PC-9 (cell line): Measurements from ENCODE around the gene CTCF. TPM values are rescaled to one million over a fixed set of nuclear protein-coding genes. Genes with fewer than 3 reads are reported as not detected.

Source experiments
- BruUV-seq: library from RNA; stranded (reverse); fragments of 400-500 nt; replicated peaks from 2 replicates; lab custom pipeline; 2021; lab: Mats Ljungman, UMichigan
- CTCF ChIA-PET: fragments of 300-600 bp; sonication (Branson Sonifier 250); formaldehyde crosslinking; loops from one replicate; lab custom pipeline; 2022; ENCODE audit warnings: antibody characterized with exemption; lab: Charles Lee
- POLR2A ChIA-PET: fragments of 300-600 bp; sonication (Branson Sonifier 250); formaldehyde crosslinking; loops from one replicate; lab custom pipeline; 2022; ENCODE audit warnings: antibody characterized with exemption; ENCODE audit not compliant: unreplicated experiment; lab: Charles Lee
- DNase-seq, 2 experiments: peaks; one replicate each; pipeline versions ENCODE4 v3.0.0 to v3.0.0-alpha.2; 2015 to 2022; ENCODE audit warnings: mixed read lengths in 1 of 2
- H2AFZ ChIP-seq: fragments of 200-600 bp; sonication (generic); 2 replicates; pipeline ENCODE4 v1.8.1; 2017; ENCODE audit warnings: antibody characterized with exemption
- H3F3A ChIP-seq: fragments of 200-600 bp; sonication (generic); 2 replicates; pipeline ENCODE4 v1.8.1; 2017; ENCODE audit warnings: antibody characterized with exemption, mild to moderate bottlenecking, low read depth; ENCODE audit not compliant: insufficient read depth
- H3K27ac ChIP-seq: fragments of 200-600 bp; sonication (generic); 2 replicates; pipeline ENCODE4 v1.6.1; 2016; ENCODE audit warnings: mixed run types
- H3K27me3 ChIP-seq: fragments of 200-600 bp; sonication (generic); 2 replicates; pipeline ENCODE4 v1.6.1; 2016; ENCODE audit warnings: low read depth, mixed run types; ENCODE audit not compliant: insufficient read depth
- H3K36me3 ChIP-seq: fragments of 200-600 bp; sonication (generic); 2 replicates; pipeline ENCODE4 v1.6.1; 2016; ENCODE audit warnings: low read depth, mixed run types
- H3K4me1 ChIP-seq: fragments of 200-600 bp; sonication (generic); replicated peaks from 2 replicates; pipeline ENCODE4 v1.6.1; 2016; ENCODE audit warnings: mixed run types; ENCODE audit not compliant: insufficient read depth
- H3K4me2 ChIP-seq: fragments of 200-600 bp; sonication (generic); 2 replicates; pipeline ENCODE4 v1.6.1; 2017; ENCODE audit warnings: mixed run types
- H3K4me3 ChIP-seq: fragments of 200-600 bp; sonication (generic); 2 replicates; pipeline ENCODE4 v1.6.1; 2016; ENCODE audit warnings: mixed run types
- H3K79me2 ChIP-seq: fragments of 200-600 bp; sonication (generic); 2 replicates; pipeline ENCODE4 v1.6.1; 2017; ENCODE audit warnings: low read depth, mixed run types
- H3K9me2 ChIP-seq: fragments of 200-600 bp; sonication (generic); 2 replicates; pipeline ENCODE4 v1.8.1; 2017; ENCODE audit warnings: mild to moderate bottlenecking; ENCODE audit not compliant: insufficient read depth
- H3K9me3 ChIP-seq: fragments of 200-600 bp; sonication (generic); 2 replicates; pipeline ENCODE4 v1.8.1; 2016; ENCODE audit warnings: low read depth; ENCODE audit not compliant: insufficient read depth
- H4K20me1 ChIP-seq: fragments of 200-600 bp; sonication (generic); 2 replicates; pipeline ENCODE4 v1.8.1; 2017; ENCODE audit not compliant: insufficient read depth
- CTCF ChIP-seq: fragments of 200-600 bp; sonication (generic); conservative IDR thresholded peaks from 2 replicates; pipeline ENCODE4 v1.6.1; 2017; ENCODE audit warnings: mixed run types, antibody characterized with exemption, mild to moderate bottlenecking, moderate library complexity
- EZH2 ChIP-seq: fragments of 200-600 bp; sonication (generic); IDR thresholded peaks from 2 replicates; pipeline ENCODE4 v1.8.0; 2017; ENCODE audit warnings: antibody characterized with exemption, low read depth
- intact Hi-C: fragments of 100-400 bp; cut with micrococcal nuclease; formaldehyde crosslinking; loops from one replicate; pipeline ENCODE4 v1.10.0; 2022; ENCODE audit not compliant: unreplicated experiment
- total RNA-seq: library from RNA; stranded (reverse); gene quantifications from 2 replicates; pipeline ENCODE4 v1.2.3, GENCODE V29; 2021

Gene CTCF
- total RNA-seq, 1 experiment from 2014 or later: 39.0 TPM

GRCh38 chr16:67606632-67607031 lies 44.3 kb downstream of the CTCF start:
- Histone ChIP-seq H3K9me3 (no peaks in the 10 kb centered on the region), H3K79me2 (peaks cover 40% of the 10 kb centered on the region), H3K9me2 (no peaks in the 10 kb centered on the region), H3K27ac (no peak overlapping the region), H3K27me3 (no peaks in the 10 kb centered on the region), H3K36me3 (no peaks in the 10 kb centered on the region), H2AFZ (no peak overlapping the region), H4K20me1 (peaks cover 14% of the 10 kb centered on the region; the same call in 1 of the 2 replicates), H3K4me2 (no peak overlapping the region), H3F3A (peaks cover 3% of the 10 kb centered on the region; the same call in 1 of the 2 replicates), H3K4me1 (no peaks in the 10 kb centered on the region), H3K4me3 (no peak overlapping the region)
- no TSS peak for BruUV-seq
- intact Hi-C loops: no loop called here
- DNase-seq: no peak
- POLR2A ChIA-PET: no interaction called here
- CTCF ChIA-PET: interaction anchor here (0.6 kb wide), 1 partner anchor 44 kb away, joined by 7 read pairs; the partner anchor contains the start of gene CTCF
- no peak for TF ChIP-seq CTCF
- no peak for TF ChIP-seq EZH2

GRCh38 chr16:67608364-67608763 lies 46.0 kb downstream of the CTCF start:
- Histone ChIP-seq H2AFZ (no peak overlapping the region), H3K27me3 (no peaks in the 10 kb centered on the region), H3K4me2 (no peak overlapping the region), H3K9me2 (no peaks in the 10 kb centered on the region), H4K20me1 (peaks cover 19% of the 10 kb centered on the region; the same call in 1 of the 2 replicates), H3K36me3 (no peaks in the 10 kb centered on the region), H3K9me3 (no peaks in the 10 kb centered on the region), H3K4me3 (no peak overlapping the region), H3F3A (peaks cover 3% of the 10 kb centered on the region; the same call in 1 of the 2 replicates), H3K79me2 (peaks cover 27% of the 10 kb centered on the region), H3K27ac (no peak overlapping the region), H3K4me1 (no peaks in the 10 kb centered on the region)
- no peak for DNase-seq
- TF ChIP-seq CTCF (no peak), EZH2 (no peak)
- BruUV-seq: no TSS peak
- intact Hi-C loops: no loop called here
- CTCF ChIA-PET: no interaction called here
- POLR2A ChIA-PET: no interaction called here

GRCh38 chr16:67613808-67614207 lies 51.5 kb downstream of the CTCF start:
- ChIA-PET POLR2A (no interaction called here), CTCF (no interaction called here)
- peaks cover 6% of the 10 kb centered on the region for H3F3A ChIP-seq
- BruUV-seq: no TSS peak
- TF ChIP-seq EZH2 (no peak), CTCF (0 out of 2 replicates have a peak, but pooled peaks have one; percentile 23)
- H3K9me3 ChIP-seq: no peaks in the 10 kb centered on the region
- no peaks in the 10 kb centered on the region for H3K27me3 ChIP-seq
- H3K4me2 ChIP-seq: no peak overlapping the region
- H3K4me1 ChIP-seq: no peaks in the 10 kb centered on the region
- H3K79me2 ChIP-seq: no peaks in the 10 kb centered on the region; the same call in 1 of the 2 replicates
- no peak overlapping the region for H2AFZ ChIP-seq
- H4K20me1 ChIP-seq: peaks cover 18% of the 10 kb centered on the region; the same call in 1 of the 2 replicates
- H3K36me3 ChIP-seq: peaks cover 17% of the 10 kb centered on the region
- H3K27ac ChIP-seq: no peak overlapping the region
- no peaks in the 10 kb centered on the region for H3K9me2 ChIP-seq
- intact Hi-C loops: no loop called here
- no peak overlapping the region for H3K4me3 ChIP-seq
- no peak for DNase-seq
